Esophagus squamous epithelium (tissue), 4 donors: Measurements from ENCODE around the gene HS6ST2.

Experiments
- POLR2A ChIP-seq, 4 donors: fragments of 450-650 bp; IDR thresholded peaks; one replicate each; pipeline ENCODE4 v1.6.1; 2017; ENCODE audit warnings: antibody characterized with exemption in 4 of 4, mild to moderate bottlenecking in 4 of 4, moderate library complexity in 3 of 4
- TF ChIP-seq, protein P1 (sequence below), 6 experiments: fragments of 450-650 bp in 4 of 6; fragments of 200-600 bp in 2 of 6; sonication (generic) in 2 of 6; IDR thresholded peaks; one replicate each; pipeline ENCODE4 v1.5.1; 2016 to 2019; ENCODE audit warnings: antibody characterized with exemption in 6 of 6, mild to moderate bottlenecking in 4 of 6, moderate library complexity in 4 of 6

DNA sequence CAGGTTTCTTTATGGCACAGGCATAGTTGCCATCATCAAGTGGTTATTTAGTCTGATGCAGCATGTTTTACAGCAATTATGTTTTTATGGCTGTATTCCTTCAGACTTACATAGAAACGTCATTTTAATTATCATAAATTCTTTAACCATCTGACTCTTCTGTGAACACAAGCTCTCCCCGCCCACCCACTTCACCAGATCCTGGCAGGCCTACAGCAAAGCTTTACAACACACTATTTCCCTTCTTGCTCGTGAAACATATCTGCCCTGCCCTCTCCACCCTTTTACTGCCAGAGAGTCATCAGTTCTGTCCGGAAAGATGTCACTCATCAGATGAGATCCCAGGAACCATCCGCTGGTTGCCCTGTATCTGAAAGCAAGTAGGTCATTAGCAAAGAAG is 120.5 kb downstream of the HS6ST2 start:
- no peak for TF ChIP-seq POLR2A (IDR thresholded peaks at IDR 0.05)
- TF ChIP-seq, protein P1, sequence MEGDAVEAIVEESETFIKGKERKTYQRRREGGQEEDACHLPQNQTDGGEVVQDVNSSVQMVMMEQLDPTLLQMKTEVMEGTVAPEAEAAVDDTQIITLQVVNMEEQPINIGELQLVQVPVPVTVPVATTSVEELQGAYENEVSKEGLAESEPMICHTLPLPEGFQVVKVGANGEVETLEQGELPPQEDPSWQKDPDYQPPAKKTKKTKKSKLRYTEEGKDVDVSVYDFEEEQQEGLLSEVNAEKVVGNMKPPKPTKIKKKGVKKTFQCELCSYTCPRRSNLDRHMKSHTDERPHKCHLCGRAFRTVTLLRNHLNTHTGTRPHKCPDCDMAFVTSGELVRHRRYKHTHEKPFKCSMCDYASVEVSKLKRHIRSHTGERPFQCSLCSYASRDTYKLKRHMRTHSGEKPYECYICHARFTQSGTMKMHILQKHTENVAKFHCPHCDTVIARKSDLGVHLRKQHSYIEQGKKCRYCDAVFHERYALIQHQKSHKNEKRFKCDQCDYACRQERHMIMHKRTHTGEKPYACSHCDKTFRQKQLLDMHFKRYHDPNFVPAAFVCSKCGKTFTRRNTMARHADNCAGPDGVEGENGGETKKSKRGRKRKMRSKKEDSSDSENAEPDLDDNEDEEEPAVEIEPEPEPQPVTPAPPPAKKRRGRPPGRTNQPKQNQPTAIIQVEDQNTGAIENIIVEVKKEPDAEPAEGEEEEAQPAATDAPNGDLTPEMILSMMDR (IDR thresholded peaks at IDR 0.05), result no peak
